OCI-LY1 (cell line): ENCODE results near the gene RNU6-7.

Source experiments
- EZH2 ChIP-seq: fragments of 200-600 bp; sonication (generic), shearing (Covaris generic); IDR thresholded peaks from 2 replicates; pipeline ENCODE4 v1.8.0; 2017; ENCODE audit warnings: borderline replicate concordance, mixed run types, mild to moderate bottlenecking, antibody characterized with exemption, low read length, moderate library complexity, mixed read lengths
- TF ChIP-seq, protein P1 (sequence below): fragments of 200-600 bp; sonication (generic), shearing (Covaris generic); IDR thresholded peaks from 2 replicates; pipeline ENCODE4 v1.5.1; 2017; ENCODE audit warnings: mild to moderate bottlenecking, antibody characterized with exemption, low read length, moderate library complexity, mixed read lengths

DNA sequence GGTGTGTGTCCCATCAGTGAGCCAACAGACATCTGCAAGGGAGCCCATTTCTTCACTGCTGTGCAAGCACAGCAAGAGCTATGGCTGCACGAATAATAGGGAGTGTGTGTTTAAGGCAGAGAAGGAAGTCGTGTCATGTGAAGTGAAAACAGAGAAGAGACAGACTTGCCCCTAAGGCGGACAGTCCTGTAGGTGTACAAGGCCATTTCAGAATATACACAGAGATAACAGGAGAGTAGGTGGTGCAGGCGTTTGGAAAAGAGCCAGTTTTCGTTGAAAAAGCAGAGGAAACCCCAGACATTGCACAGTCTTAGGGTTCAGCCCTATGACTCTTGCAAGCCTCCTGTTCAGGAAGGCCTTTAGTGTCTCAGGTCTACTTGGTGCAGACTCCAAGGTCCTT, 47.5 kb downstream of the RNU6-7 start:
- TF ChIP-seq, protein P1, sequence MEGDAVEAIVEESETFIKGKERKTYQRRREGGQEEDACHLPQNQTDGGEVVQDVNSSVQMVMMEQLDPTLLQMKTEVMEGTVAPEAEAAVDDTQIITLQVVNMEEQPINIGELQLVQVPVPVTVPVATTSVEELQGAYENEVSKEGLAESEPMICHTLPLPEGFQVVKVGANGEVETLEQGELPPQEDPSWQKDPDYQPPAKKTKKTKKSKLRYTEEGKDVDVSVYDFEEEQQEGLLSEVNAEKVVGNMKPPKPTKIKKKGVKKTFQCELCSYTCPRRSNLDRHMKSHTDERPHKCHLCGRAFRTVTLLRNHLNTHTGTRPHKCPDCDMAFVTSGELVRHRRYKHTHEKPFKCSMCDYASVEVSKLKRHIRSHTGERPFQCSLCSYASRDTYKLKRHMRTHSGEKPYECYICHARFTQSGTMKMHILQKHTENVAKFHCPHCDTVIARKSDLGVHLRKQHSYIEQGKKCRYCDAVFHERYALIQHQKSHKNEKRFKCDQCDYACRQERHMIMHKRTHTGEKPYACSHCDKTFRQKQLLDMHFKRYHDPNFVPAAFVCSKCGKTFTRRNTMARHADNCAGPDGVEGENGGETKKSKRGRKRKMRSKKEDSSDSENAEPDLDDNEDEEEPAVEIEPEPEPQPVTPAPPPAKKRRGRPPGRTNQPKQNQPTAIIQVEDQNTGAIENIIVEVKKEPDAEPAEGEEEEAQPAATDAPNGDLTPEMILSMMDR = no peak
- no peak for TF ChIP-seq EZH2
